ENCODE data around the gene HCFC2. TPM values are rescaled to one million over a fixed set of nuclear protein-coding genes. Genes with fewer than 3 reads are reported as not detected.
A peak's percentile ranks its signal among the peaks of the same experiment; 100 is the strongest.

The HCFC2 gene
- total RNA-seq, 1 donor from 2014 or later: 28.7 TPM

DNA sequence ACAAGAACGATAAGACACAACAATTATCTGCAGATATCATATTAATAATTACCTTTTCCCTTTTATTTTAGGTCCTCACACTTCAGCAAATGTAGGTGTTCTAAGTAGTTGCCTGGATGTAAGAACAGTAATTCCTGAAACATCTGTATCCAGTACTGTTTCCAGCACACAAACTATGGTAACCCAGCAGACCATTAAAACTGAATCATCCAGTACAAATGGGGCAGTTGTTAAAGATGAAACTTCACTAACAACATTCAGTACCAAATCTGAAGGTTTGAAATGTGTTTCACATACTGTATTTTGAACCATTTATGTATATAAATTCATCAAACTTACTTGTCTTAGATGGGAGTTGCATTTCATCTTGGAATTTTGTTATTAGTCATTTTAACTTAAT is 31.0 kb downstream of the HCFC2 start:
- Histone ChIP-seq H3K4me1 (no peaks in the 10 kb centered on the region), H3K36me3 (peaks cover 0 to 56% of the 10 kb centered on the region in 2 donors)
- TF ChIP-seq, protein P1, sequence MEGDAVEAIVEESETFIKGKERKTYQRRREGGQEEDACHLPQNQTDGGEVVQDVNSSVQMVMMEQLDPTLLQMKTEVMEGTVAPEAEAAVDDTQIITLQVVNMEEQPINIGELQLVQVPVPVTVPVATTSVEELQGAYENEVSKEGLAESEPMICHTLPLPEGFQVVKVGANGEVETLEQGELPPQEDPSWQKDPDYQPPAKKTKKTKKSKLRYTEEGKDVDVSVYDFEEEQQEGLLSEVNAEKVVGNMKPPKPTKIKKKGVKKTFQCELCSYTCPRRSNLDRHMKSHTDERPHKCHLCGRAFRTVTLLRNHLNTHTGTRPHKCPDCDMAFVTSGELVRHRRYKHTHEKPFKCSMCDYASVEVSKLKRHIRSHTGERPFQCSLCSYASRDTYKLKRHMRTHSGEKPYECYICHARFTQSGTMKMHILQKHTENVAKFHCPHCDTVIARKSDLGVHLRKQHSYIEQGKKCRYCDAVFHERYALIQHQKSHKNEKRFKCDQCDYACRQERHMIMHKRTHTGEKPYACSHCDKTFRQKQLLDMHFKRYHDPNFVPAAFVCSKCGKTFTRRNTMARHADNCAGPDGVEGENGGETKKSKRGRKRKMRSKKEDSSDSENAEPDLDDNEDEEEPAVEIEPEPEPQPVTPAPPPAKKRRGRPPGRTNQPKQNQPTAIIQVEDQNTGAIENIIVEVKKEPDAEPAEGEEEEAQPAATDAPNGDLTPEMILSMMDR (IDR thresholded peaks at IDR 0.05): no peak
- TF ChIP-seq POLR2A (IDR thresholded peaks at IDR 0.05) (no peak), POLR2AphosphoS5 (IDR thresholded peaks at IDR 0.05; ENCODE audit: insufficient read depth in 1 of 2, low read depth in 1 of 2) (no peak)

DNA sequence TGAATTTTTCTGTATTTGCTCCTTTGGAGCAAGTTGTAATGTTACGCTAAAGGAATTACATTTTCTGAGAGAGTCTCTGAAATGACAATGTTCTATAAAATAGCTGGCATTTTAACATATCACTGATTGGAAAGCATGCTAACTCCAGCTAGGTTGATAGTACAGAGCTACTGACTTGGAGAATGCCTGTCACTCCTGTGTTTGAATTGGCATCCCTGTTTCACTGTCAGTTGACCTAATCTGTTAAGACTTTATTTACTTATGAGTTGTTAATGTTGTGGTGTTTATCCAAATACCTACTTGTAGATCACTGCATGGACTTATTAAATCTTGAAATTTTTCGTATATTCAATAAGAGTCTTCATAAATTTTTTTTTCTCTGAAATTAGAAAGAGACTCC is 33.6 kb downstream of the HCFC2 start:
- H3K4me3 ChIP-seq: no peak overlapping the region
- H3K27ac ChIP-seq: no peak overlapping the region
- no peaks in the 10 kb centered on the region for H3K27me3 ChIP-seq
- intact Hi-C loops (cut with DNase I): no loop called here
- H3K4me1 ChIP-seq: no peaks in the 10 kb centered on the region
- TF ChIP-seq POLR2AphosphoS5 (IDR thresholded peaks at IDR 0.05; ENCODE audit: insufficient read depth in 1 of 2, low read depth in 1 of 2) (no peak), POLR2A (IDR thresholded peaks at IDR 0.05) (no peak)
- TF ChIP-seq, protein P1 (IDR thresholded peaks at IDR 0.05): no peak
- H3K9me3 ChIP-seq: no peaks in the 10 kb centered on the region
- peaks cover 0 to 53% of the 10 kb centered on the region in 2 donors for H3K36me3 ChIP-seq
- no peak for DNase-seq (ENCODE audit: extremely low spot score in 2 of 2)

More for the DNA sequence above, 31.0 kb downstream of the HCFC2 start:
- DNase-seq (ENCODE audit: extremely low spot score in 2 of 2): no peak
- H3K9me3 ChIP-seq: no peaks in the 10 kb centered on the region
- no peaks in the 10 kb centered on the region for H3K27me3 ChIP-seq
- intact Hi-C loops (cut with DNase I): no loop called here
- H3K27ac ChIP-seq: no peak overlapping the region
- H3K4me3 ChIP-seq: no peak overlapping the region

DNA sequence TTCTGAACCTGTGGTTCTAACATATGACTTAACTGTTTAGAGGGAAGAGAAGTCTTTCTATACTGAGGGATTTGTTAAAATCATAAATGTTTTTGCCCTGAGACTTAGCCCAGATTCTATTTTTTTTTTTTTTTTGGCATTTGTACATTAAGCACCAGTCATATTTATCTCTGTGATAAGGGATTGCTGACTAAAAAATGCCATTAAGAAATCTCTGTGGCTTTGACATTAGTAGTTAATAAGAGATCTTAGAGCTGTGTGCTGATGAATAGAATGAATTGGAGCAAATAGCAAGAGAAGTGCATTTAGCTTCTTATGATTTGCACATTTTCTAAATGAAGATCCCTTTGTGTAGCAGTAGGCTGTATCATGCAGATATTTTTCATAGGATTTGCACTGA is 41.1 kb downstream of the HCFC2 start:
- H3K36me3 ChIP-seq: peaks cover 0 to 2% of the 10 kb centered on the region in 2 donors
- H3K27ac ChIP-seq: no peak overlapping the region
- no peak overlapping the region for H3K4me3 ChIP-seq
- no peaks in the 10 kb centered on the region for H3K4me1 ChIP-seq
- no peak for DNase-seq (ENCODE audit: extremely low spot score in 2 of 2)
- H3K27me3 ChIP-seq: no peaks in the 10 kb centered on the region
- TF ChIP-seq POLR2AphosphoS5 (IDR thresholded peaks at IDR 0.05; ENCODE audit: insufficient read depth in 1 of 2, low read depth in 1 of 2) (no peak), POLR2A (IDR thresholded peaks at IDR 0.05) (no peak)
- TF ChIP-seq, protein P1 (IDR thresholded peaks at IDR 0.05): no peak
- intact Hi-C loops (cut with DNase I): no loop called here
- no peaks in the 10 kb centered on the region for H3K9me3 ChIP-seq

DNA sequence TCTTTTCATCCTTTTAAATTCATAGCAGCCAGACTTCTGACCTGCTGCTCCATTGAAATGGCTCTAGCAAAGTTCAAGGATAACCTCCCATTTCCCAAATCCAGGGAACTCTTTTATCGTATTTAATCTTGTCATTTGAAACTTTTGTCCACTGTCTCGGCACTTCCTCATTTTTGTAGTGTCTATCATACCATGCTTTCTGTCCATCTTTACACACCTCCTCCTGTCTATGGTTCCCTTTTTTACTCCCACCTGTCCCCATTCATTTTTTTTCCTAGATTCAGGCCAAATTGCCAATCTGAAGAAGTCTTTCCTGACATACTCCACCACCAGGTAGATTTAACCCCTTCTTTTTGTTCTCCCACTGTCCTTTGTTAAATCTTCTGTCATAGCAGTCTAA is 42.6 kb downstream of the HCFC2 start:
- H3K27me3 ChIP-seq: no peaks in the 10 kb centered on the region
- no peak overlapping the region for H3K27ac ChIP-seq
- H3K4me3 ChIP-seq: no peak overlapping the region
- intact Hi-C loops (cut with DNase I): no loop called here
- DNase-seq (ENCODE audit: extremely low spot score in 2 of 2): no peak
- H3K36me3 ChIP-seq: no peaks in the 10 kb centered on the region
- H3K9me3 ChIP-seq: no peaks in the 10 kb centered on the region
- H3K4me1 ChIP-seq: no peaks in the 10 kb centered on the region
- TF ChIP-seq, protein P1 (IDR thresholded peaks at IDR 0.05): no peak
- TF ChIP-seq POLR2AphosphoS5 (IDR thresholded peaks at IDR 0.05; ENCODE audit: insufficient read depth in 1 of 2, low read depth in 1 of 2) (no peak), POLR2A (IDR thresholded peaks at IDR 0.05) (no peak)

DNA sequence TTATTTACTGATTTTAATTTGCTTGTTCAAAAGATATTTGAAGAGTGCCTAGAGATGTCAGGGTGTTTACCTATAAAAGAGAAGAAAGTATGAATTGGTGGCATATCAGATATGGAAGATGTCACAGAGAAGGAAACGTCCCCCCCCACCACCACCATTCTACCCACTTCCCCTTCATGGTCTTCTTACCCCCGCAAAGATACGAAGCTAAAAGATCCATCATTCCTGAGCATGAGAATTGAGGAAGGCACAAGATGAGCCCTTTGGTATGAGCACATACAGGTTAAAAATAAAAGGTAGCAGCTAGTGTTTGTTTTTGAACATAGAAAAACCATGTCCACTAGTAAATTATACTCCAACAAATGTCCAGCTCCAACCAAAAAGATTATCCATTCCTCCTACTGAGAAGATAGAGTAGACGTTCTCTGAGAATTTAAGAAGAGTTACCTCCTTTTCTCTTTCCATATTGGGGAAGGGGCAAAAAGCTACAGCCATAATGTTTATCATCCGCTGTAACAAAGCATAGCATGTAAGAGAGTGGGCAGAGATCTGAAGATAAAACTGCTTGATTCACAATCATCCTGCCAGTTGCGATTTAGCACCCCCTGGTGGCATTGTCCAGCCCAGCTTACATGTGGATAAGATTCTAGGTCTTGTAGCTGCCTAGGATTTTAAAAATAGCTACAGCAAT is 44.6 kb downstream of the HCFC2 start:
- no peak overlapping the region for H3K4me3 ChIP-seq
- no peaks in the 10 kb centered on the region for H3K36me3 ChIP-seq
- H3K27me3 ChIP-seq: no peaks in the 10 kb centered on the region
- no peak overlapping the region for H3K27ac ChIP-seq
- no peak for DNase-seq (ENCODE audit: extremely low spot score in 2 of 2)
- intact Hi-C loops (cut with DNase I): no loop called here
- TF ChIP-seq, protein P1 (IDR thresholded peaks at IDR 0.05): peak; percentile 63 to 84 (median 69)
- TF ChIP-seq POLR2A (IDR thresholded peaks at IDR 0.05): no peak
- peak in 1 of 2 donors; percentile 10 for TF ChIP-seq POLR2AphosphoS5 (IDR thresholded peaks at IDR 0.05; ENCODE audit: insufficient read depth in 1 of 2, low read depth in 1 of 2)
- no peaks in the 10 kb centered on the region for H3K9me3 ChIP-seq
- no peaks in the 10 kb centered on the region for H3K4me1 ChIP-seq
